Right atrium auricular region (tissue), 2 donors: ENCODE data around the gene ELN. TPM values are rescaled to one million over a fixed set of nuclear protein-coding genes. Genes with fewer than 3 reads are reported as not detected.

ENCODE experiments used
- DNase-seq: peaks from one replicate; pipeline ENCODE4 v3.0.0-alpha.2; 2019; ENCODE audit warnings: low spot score
- H3K27ac ChIP-seq, 2 donors: fragments of 200-600 bp; sonication (generic); 1 replicate in 1 of 2; 2 replicates in 1 of 2; pipeline ENCODE4 v1.5.1; 2016 to 2019
- H3K27me3 ChIP-seq, 2 donors: fragments of 200-600 bp; sonication (generic); one replicate each; pipeline versions ENCODE4 v1.5.1 to v1.6.0; 2017 to 2019
- H3K36me3 ChIP-seq: fragments of 200-600 bp; sonication (generic); one replicate; pipeline ENCODE4 v1.5.1; 2016
- H3K4me1 ChIP-seq, 2 donors: fragments of 200-600 bp; sonication (generic); one replicate each; pipeline versions ENCODE4 v1.5.1 to v1.6.0; 2017 to 2019
- H3K4me3 ChIP-seq, 2 donors: fragments of 200-600 bp; sonication (generic); 1 replicate in 1 of 2; 2 replicates in 1 of 2; pipeline ENCODE4 v1.5.1; 2017 to 2019; ENCODE audit warnings: mild to moderate bottlenecking in 1 of 2, moderate library complexity in 1 of 2
- H3K9me3 ChIP-seq, 2 donors: fragments of 200-600 bp; sonication (generic); one replicate each; pipeline ENCODE4 v1.5.1; 2019
- total RNA-seq, 2 donors: library from RNA; depleted of rRNA; stranded (reverse); fragments of >200 nt; gene quantifications; one replicate each; pipeline ENCODE4 v1.1.0, GENCODE V29; 2016
- TF ChIP-seq, protein P1 (sequence below), 2 donors: fragments of 200-600 bp; sonication (generic); IDR thresholded peaks; one replicate each; pipeline ENCODE4 v1.5.1; 2019; ENCODE audit warnings: antibody characterized with exemption in 2 of 2

Gene ELN
- total RNA-seq, 2 donors from 2014 or later: 138 to 149 TPM

DNA sequence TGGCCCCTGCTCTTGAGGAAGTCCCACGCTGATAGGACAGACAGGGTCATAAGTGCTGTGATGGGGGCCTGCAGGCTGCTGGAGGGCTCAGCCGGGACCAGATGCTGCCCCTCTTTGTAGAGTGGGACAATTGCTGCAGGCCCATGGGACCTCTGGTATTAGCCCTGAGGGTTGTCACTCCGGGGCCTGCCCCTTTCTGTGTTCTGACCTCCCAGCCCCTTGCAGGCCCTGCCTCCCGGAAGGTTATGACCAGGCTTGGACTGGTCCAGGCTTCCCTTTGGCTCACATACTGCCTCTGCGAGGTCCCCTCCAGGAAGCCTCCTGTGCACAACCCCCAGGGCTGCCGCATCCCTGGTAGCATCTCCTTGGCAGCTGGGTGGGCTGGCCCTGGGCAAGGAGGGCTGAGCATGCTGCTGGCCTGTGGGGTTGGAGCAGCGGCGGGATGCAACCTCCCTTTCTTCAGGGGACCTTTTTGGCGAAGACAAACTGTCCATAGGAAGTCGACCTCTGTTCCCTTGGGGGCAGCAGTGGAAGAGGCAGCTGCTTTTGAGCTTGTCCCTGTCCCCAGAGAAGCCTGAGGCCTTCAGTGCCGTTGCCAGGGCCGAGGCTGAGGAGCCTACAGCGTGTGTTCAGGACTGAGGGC lies 64.5 kb downstream of the ELN start:
- H3K27ac ChIP-seq: peak overlapping the region; percentile 50 to 65
- no peaks in the 10 kb centered on the region for H3K27me3 ChIP-seq
- no peak for DNase-seq
- H3K4me3 ChIP-seq: peak overlapping the region in 1 of 2 donors; percentile 51
- H3K9me3 ChIP-seq: no peaks in the 10 kb centered on the region
- peaks cover 0 to 32% of the 10 kb centered on the region in 2 donors for H3K4me1 ChIP-seq
- peaks cover 6% of the 10 kb centered on the region for H3K36me3 ChIP-seq
- TF ChIP-seq, protein P1, sequence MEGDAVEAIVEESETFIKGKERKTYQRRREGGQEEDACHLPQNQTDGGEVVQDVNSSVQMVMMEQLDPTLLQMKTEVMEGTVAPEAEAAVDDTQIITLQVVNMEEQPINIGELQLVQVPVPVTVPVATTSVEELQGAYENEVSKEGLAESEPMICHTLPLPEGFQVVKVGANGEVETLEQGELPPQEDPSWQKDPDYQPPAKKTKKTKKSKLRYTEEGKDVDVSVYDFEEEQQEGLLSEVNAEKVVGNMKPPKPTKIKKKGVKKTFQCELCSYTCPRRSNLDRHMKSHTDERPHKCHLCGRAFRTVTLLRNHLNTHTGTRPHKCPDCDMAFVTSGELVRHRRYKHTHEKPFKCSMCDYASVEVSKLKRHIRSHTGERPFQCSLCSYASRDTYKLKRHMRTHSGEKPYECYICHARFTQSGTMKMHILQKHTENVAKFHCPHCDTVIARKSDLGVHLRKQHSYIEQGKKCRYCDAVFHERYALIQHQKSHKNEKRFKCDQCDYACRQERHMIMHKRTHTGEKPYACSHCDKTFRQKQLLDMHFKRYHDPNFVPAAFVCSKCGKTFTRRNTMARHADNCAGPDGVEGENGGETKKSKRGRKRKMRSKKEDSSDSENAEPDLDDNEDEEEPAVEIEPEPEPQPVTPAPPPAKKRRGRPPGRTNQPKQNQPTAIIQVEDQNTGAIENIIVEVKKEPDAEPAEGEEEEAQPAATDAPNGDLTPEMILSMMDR (IDR thresholded peaks at IDR 0.05): no peak

DNA sequence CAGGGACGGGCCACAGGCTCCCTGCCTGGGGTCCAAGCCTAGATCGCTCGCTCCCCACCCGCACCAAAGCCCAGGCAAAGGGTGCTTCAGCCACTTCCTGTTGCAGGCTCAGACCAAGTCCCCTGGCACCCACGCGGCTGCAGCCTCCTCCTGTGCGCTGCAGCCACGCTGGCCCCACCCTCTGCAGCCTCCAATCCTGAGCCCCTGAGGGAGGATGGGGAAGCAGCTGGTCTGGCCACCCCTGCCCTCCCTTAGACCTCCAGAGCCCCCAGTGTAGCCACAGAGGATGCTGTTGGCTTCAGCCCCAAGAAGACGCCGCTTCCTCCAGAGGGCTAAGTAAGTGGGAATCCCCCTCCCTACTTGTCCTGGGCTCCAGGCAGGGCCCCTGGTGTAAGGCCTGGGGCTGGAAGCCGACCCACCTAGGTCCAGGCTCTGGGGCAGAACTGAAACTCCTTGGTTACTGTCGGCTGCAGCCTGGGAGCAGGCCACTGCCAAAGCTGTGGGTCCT lies 65.0 kb downstream of the ELN start:
- peak overlapping the region in 1 of 2 donors; percentile 51 for H3K4me3 ChIP-seq
- no peaks in the 10 kb centered on the region for H3K9me3 ChIP-seq
- peaks cover 10% of the 10 kb centered on the region for H3K36me3 ChIP-seq
- H3K27ac ChIP-seq: peak overlapping the region; percentile 50 to 65
- H3K4me1 ChIP-seq: peaks cover 0 to 32% of the 10 kb centered on the region in 2 donors
- DNase-seq: no peak
- H3K27me3 ChIP-seq: no peaks in the 10 kb centered on the region
- TF ChIP-seq, protein P1 (IDR thresholded peaks at IDR 0.05): no peak

DNA sequence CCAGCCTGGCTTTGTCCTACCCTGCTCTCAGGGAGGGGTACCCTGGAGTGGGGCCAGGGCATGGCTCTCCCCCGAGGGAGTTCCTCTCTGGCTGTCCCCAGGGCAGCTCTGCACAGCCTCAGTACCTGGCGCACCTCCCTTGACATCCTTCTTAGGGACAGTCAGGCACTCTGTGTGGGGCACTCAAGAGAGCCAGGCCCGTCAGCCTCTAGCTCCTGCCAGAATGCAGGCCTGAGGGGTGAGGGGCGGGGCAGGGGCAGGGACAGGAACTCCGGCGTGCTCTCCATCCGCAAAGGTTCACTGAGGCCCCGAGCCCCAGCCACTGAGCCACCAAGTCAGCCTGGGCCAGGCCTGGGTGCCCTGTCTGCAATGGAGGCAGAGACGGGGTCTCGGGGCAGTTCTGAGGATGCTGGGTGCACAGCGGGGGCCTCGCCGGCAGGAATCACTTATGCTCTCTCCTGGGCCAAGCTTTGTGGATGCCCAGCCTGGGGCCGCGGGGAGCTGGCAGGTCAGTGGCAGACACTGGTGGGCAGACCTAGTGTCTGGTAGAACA lies 65.8 kb downstream of the ELN start:
- no peak for DNase-seq
- Histone ChIP-seq H3K27ac (peak overlapping the region; percentile 50 to 65), H3K9me3 (no peaks in the 10 kb centered on the region), H3K4me3 (peak overlapping the region in 1 of 2 donors; percentile 51), H3K27me3 (no peaks in the 10 kb centered on the region), H3K36me3 (peaks cover 10% of the 10 kb centered on the region), H3K4me1 (peaks cover 0 to 32% of the 10 kb centered on the region in 2 donors)
- TF ChIP-seq, protein P1 (IDR thresholded peaks at IDR 0.05): no peak

DNA sequence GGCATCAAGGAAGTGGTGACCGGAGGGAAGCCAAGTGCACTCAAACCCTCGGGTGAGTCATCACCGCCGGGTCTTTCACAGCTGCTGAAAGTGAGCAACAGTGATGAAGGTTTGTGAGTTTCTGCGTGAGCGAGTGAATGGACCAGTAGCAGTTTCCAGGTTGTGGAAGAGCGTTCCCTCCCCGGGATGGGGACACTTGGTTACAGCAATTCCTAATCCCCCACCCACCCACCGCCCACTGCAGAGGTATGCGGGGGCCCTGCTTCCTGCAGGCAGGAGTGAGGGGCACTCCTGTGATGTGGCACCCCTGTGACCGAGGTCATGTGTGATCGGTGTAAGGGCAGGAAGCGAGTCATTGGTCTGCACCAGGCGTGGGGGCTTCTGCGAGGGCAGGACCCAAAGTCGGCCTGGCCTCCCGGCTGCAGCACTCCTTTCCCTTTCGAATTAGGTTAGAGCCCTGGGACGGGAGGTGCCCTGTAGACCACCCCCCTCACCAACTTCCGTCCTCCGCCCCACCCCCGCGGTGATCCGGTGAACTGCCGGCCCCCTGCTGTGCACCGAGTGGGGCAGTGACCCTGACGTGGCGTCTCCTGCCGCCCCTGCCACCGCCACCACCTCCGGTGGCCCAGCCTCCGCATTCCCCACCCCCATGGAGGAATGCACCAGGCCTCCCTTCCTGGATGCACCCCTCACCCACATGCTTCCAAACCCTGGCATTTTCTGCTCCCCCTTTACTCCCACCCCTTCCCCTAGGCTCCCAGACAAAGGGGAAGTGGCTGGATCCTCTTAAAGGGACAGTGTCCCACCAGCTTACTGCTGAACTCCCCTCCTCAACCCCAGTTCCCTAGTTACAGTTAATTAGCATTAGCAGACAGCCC lies 66.5 kb downstream of the ELN start:
- TF ChIP-seq, protein P1 (IDR thresholded peaks at IDR 0.05): no peak
- H3K4me1 ChIP-seq: peaks cover 0 to 32% of the 10 kb centered on the region in 2 donors
- H3K36me3 ChIP-seq: peaks cover 10% of the 10 kb centered on the region
- no peaks in the 10 kb centered on the region for H3K9me3 ChIP-seq
- H3K27ac ChIP-seq: peak overlapping the region; percentile 50 to 65
- peak; percentile 96 for DNase-seq
- H3K27me3 ChIP-seq: no peaks in the 10 kb centered on the region
- H3K4me3 ChIP-seq: peak overlapping the region; percentile 32 to 51

DNA sequence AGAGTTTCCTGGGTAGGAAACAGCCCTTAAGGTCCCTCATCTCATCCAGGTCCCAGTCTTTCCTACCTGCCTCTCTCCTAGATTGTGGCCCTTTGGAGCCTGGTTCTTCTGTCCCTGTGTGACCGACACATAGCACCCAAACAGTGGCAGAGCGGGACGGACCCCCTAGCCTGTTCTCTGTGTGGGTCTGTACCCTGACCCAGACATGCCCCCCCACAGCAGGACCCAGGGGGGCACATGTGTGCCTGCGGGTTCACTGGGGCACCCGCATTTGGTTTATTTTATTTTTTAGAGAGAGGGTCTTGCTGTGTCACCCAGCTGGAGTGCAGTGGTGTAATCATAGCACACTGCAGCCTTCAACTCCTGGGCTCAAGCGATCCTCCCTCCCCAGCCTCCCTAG lies 67.2 kb downstream of the ELN start:
- peaks cover 10% of the 10 kb centered on the region for H3K36me3 ChIP-seq
- peak overlapping the region in 1 of 2 donors; percentile 51 for H3K4me3 ChIP-seq
- TF ChIP-seq, protein P1 (IDR thresholded peaks at IDR 0.05): no peak
- H3K9me3 ChIP-seq: no peaks in the 10 kb centered on the region
- peaks cover 0 to 32% of the 10 kb centered on the region in 2 donors for H3K4me1 ChIP-seq
- no peaks in the 10 kb centered on the region for H3K27me3 ChIP-seq
- H3K27ac ChIP-seq: no peak overlapping the region
- no peak for DNase-seq
